ENCODE data around the gene WWC1. TPM values are rescaled to one million over a fixed set of nuclear protein-coding genes. Genes with fewer than 3 reads are reported as not detected.

The WWC1 gene
- total RNA-seq, 2 donors from 2014 or later, result 2.7 to 8.1 TPM

GRCh38 chr5:168268949-168269936, 22.2 kb upstream of the WWC1 start:
- no peak overlapping the region for H3K27ac ChIP-seq
- no peaks in the 10 kb centered on the region for H3K9me3 ChIP-seq
- no peaks in the 10 kb centered on the region for H3K27me3 ChIP-seq
- peaks cover 0 to 15% of the 10 kb centered on the region in 2 donors for H3K4me1 ChIP-seq
- peak; percentile 79 to 90 for TF ChIP-seq CTCF (IDR thresholded peaks at IDR 0.05)
- peak; percentile 83 for DNase-seq (ENCODE audit: low spot score)
- no peaks in the 10 kb centered on the region for H3K36me3 ChIP-seq
- peak overlapping the region in 1 of 2 donors; percentile 39 for H3K4me3 ChIP-seq

- Histone ChIP-seq H3K9me3 (no peaks in the 10 kb centered on the region), H3K4me3 (no peak overlapping the region), H3K27ac (no peak overlapping the region), H3K36me3 (no peaks in the 10 kb centered on the region), H3K4me1 (peaks cover 0 to 15% of the 10 kb centered on the region in 2 donors), H3K27me3 (no peaks in the 10 kb centered on the region)
- DNase-seq (ENCODE audit: low spot score), result no peak
- TF ChIP-seq CTCF (IDR thresholded peaks at IDR 0.05), result no peak
These were observed 21.5 kb upstream of the WWC1 start for GRCh38 chr5:168269937-168270330.

GRCh38 chr5:168270476-168270875, 21.0 kb upstream of the WWC1 start:
- H3K36me3 ChIP-seq, result no peaks in the 10 kb centered on the region
- H3K27ac ChIP-seq, result no peak overlapping the region
- DNase-seq (ENCODE audit: low spot score), result no peak
- peaks cover 0 to 15% of the 10 kb centered on the region in 2 donors for H3K4me1 ChIP-seq
- H3K4me3 ChIP-seq, result no peak overlapping the region
- no peaks in the 10 kb centered on the region for H3K9me3 ChIP-seq
- TF ChIP-seq CTCF (IDR thresholded peaks at IDR 0.05), result no peak
- H3K27me3 ChIP-seq, result no peaks in the 10 kb centered on the region

GRCh38 chr5:168273056-168273980, 18.1 kb upstream of the WWC1 start:
- TF ChIP-seq CTCF (IDR thresholded peaks at IDR 0.05), result no peak
- no peaks in the 10 kb centered on the region for H3K36me3 ChIP-seq
- H3K27ac ChIP-seq, result no peak overlapping the region
- DNase-seq (ENCODE audit: low spot score), result no peak
- H3K27me3 ChIP-seq, result no peaks in the 10 kb centered on the region
- no peaks in the 10 kb centered on the region for H3K9me3 ChIP-seq
- no peak overlapping the region for H3K4me3 ChIP-seq
- H3K4me1 ChIP-seq, result peaks cover 0 to 15% of the 10 kb centered on the region in 2 donors

GRCh38 chr5:168274406-168274805, 17.0 kb upstream of the WWC1 start:
- Histone ChIP-seq H3K27me3 (no peaks in the 10 kb centered on the region), H3K4me1 (peaks cover 0 to 7% of the 10 kb centered on the region in 2 donors), H3K27ac (no peak overlapping the region), H3K9me3 (no peaks in the 10 kb centered on the region), H3K36me3 (no peaks in the 10 kb centered on the region), H3K4me3 (no peak overlapping the region)
- no peak for DNase-seq (ENCODE audit: low spot score)
- TF ChIP-seq CTCF (IDR thresholded peaks at IDR 0.05), result no peak

All from right atrium auricular region (tissue), 2 donors.